ENCODE measurements around the gene U2AF2.
A peak's percentile ranks its signal among the peaks of the same experiment; 100 is the strongest.

Gene U2AF2

DNA sequence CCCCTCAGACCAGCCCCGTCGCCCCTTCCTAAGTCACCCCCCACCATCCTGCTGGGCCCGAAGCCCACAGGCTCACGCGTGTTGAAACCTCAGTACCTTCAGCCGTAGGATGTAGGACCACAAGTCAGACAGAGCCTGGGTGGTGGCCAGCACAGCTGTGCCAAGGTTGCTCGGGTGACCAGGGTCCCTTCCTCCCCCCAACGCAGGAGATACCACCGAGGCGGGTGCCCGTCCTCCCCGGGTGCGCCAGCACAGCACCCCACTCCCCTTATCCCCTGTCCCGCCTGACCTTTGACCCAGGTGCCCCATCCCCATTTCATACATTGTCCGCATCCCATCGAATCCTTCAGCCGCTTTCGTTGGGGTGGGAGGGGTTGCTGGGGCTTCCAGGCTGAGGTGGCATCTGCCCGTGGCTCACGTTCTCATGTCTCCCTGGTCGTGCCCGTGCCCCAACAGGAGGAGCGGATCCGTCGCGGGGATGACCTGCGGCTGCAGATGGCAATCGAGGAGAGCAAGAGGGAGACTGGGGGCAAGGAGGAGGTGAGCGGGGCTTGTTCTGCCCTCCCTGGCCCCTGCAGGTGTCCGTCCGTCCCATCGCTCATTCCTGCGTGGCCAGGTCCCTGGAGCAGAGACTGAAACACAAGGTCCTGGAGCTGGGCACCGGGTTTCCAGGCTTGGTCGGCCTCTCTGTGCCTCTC is 34.7 kb downstream of the U2AF2 start:
- DNase-seq (ENCODE audit: low spot score) (peak; percentile 52), ATAC-seq (ENCODE audit: low read depth) (no peak)
- peaks cover 44% of the 10 kb centered on the region for H3K36me3 ChIP-seq (ENCODE audit: low read depth)
- no peaks in the 10 kb centered on the region for H3K27me3 ChIP-seq (ENCODE audit: insufficient read depth, poor library complexity, severe bottlenecking)
- no peaks in the 10 kb centered on the region for H3K4me1 ChIP-seq (ENCODE audit: insufficient read depth, poor library complexity, severe bottlenecking)
- no peak overlapping the region for H3K27ac ChIP-seq (ENCODE audit: poor library complexity, severe bottlenecking)
- no peaks in the 10 kb centered on the region for H3K9me3 ChIP-seq (ENCODE audit: severe bottlenecking)
- TF ChIP-seq, protein P1, sequence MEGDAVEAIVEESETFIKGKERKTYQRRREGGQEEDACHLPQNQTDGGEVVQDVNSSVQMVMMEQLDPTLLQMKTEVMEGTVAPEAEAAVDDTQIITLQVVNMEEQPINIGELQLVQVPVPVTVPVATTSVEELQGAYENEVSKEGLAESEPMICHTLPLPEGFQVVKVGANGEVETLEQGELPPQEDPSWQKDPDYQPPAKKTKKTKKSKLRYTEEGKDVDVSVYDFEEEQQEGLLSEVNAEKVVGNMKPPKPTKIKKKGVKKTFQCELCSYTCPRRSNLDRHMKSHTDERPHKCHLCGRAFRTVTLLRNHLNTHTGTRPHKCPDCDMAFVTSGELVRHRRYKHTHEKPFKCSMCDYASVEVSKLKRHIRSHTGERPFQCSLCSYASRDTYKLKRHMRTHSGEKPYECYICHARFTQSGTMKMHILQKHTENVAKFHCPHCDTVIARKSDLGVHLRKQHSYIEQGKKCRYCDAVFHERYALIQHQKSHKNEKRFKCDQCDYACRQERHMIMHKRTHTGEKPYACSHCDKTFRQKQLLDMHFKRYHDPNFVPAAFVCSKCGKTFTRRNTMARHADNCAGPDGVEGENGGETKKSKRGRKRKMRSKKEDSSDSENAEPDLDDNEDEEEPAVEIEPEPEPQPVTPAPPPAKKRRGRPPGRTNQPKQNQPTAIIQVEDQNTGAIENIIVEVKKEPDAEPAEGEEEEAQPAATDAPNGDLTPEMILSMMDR (IDR thresholded peaks at IDR 0.05; ENCODE audit: poor library complexity, severe bottlenecking) = no peak
- no peak overlapping the region for H3K4me3 ChIP-seq (ENCODE audit: severe bottlenecking)

GRCh38 chr19:55690109-55690768 is 35.4 kb downstream of the U2AF2 start:
- DNase-seq (ENCODE audit: low spot score) (peak; percentile 59), ATAC-seq (ENCODE audit: low read depth) (no peak)
- no peaks in the 10 kb centered on the region for H3K4me1 ChIP-seq (ENCODE audit: insufficient read depth, poor library complexity, severe bottlenecking)
- no peak overlapping the region for H3K4me3 ChIP-seq (ENCODE audit: severe bottlenecking)
- H3K27me3 ChIP-seq (ENCODE audit: insufficient read depth, poor library complexity, severe bottlenecking) = no peaks in the 10 kb centered on the region
- H3K36me3 ChIP-seq (ENCODE audit: low read depth) = peaks cover 37% of the 10 kb centered on the region
- H3K9me3 ChIP-seq (ENCODE audit: severe bottlenecking) = no peaks in the 10 kb centered on the region
- no peak overlapping the region for H3K27ac ChIP-seq (ENCODE audit: poor library complexity, severe bottlenecking)
- TF ChIP-seq, protein P1 (IDR thresholded peaks at IDR 0.05; ENCODE audit: poor library complexity, severe bottlenecking) = no peak

DNA sequence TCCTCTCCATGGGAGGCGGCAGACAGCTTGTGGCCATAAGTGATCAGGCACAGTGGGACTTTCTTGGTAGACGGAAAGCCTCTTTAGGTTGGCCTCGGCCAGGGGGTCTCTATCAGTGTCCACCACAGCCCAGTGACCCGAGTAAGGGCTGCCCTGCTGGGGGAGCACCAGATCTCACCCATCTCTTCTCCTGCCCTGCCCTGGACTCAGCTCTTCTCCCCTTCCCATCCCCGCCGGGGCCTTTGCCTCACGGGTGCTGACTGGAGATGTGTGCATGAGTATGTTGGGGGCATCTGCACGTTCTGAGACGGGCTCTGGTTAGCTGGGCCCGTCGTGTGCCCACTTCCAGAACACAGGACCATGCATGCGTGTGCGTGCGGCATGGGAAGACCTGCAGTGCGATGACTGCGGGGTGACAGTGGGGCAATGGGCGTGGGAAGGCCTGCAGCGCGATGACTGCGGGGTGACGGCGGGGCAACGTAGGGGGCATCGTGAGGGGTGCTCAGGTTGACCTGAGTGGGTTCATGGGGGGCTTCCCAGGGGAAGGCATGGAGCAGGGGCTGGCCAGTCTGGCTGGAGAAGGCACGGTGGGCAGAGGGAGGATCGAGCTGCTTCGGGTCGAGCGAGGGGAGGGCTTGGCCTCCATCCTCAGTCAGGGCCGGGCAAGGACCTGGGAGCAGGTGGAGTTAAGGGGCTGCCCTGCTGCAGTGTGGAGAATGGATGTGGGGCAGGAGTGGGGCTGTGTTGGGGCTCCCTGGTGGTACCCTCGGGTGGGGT is 36.1 kb downstream of the U2AF2 start:
- TF ChIP-seq, protein P1 (IDR thresholded peaks at IDR 0.05; ENCODE audit: poor library complexity, severe bottlenecking) = no peak
- Histone ChIP-seq H3K4me1 (ENCODE audit: insufficient read depth, poor library complexity, severe bottlenecking) (no peaks in the 10 kb centered on the region), H3K27me3 (ENCODE audit: insufficient read depth, poor library complexity, severe bottlenecking) (no peaks in the 10 kb centered on the region), H3K9me3 (ENCODE audit: severe bottlenecking) (no peaks in the 10 kb centered on the region), H3K36me3 (ENCODE audit: low read depth) (peaks cover 30% of the 10 kb centered on the region), H3K4me3 (ENCODE audit: severe bottlenecking) (no peak overlapping the region), H3K27ac (ENCODE audit: poor library complexity, severe bottlenecking) (no peak overlapping the region)
- DNase-seq (ENCODE audit: low spot score) (no peak), ATAC-seq (ENCODE audit: low read depth) (no peak)

DNA sequence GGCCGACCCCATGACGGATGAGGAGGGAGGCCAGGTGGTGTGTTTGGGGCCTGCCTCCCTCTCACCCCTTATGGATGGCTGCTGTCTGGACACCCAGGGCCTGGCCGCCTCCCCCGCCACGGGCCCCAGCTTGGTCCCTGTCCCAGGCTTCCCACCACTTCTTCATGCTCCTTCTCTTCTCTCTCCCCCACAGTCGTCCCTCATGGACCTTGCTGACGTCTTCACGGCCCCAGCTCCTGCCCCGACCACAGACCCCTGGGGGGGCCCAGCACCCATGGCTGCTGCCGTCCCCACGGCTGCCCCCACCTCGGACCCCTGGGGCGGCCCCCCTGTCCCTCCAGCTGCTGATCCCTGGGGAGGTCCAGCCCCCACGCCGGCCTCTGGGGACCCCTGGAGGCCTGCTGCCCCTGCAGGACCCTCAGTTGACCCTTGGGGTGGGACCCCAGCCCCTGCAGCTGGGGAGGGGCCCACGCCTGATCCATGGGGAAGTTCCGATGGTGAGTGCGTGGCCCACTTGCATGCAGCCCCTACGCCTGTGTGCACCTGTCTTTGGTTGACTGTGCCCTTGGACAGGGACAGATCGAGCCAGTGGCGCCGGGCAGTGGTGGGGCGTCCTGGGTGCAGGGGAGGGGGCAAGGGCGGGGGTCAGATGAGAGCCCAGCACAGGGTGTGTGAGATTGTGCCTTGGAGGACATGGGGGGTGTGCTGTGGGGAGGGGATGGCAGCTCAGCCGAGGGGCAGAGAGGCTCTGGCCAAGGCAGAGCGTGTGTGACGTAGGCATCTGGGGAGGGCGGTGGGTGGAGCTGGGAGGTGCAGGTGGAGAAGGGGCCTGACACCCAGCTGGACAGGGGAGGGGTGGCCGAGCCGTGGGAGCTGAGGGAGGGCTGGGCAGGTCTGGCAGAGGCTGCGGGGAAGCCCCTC is 37.0 kb downstream of the U2AF2 start:
- Histone ChIP-seq H3K4me1 (ENCODE audit: insufficient read depth, poor library complexity, severe bottlenecking) (no peaks in the 10 kb centered on the region), H3K9me3 (ENCODE audit: severe bottlenecking) (no peaks in the 10 kb centered on the region), H3K27ac (ENCODE audit: poor library complexity, severe bottlenecking) (no peak overlapping the region), H3K4me3 (ENCODE audit: severe bottlenecking) (no peak overlapping the region), H3K36me3 (ENCODE audit: low read depth) (peaks cover 22% of the 10 kb centered on the region), H3K27me3 (ENCODE audit: insufficient read depth, poor library complexity, severe bottlenecking) (no peaks in the 10 kb centered on the region)
- TF ChIP-seq, protein P1 (IDR thresholded peaks at IDR 0.05; ENCODE audit: poor library complexity, severe bottlenecking) = no peak
- DNase-seq (ENCODE audit: low spot score) = peak; percentile 61
- ATAC-seq (ENCODE audit: low read depth) = no peak

Data from RWPE2 (cell line).